Fibroblast of skin of left biceps (primary cell): ENCODE measurements around the gene HIVEP3.

Experiments used
- DNase-seq, 2 experiments: peaks; one replicate each; pipeline ENCODE4 v3.0.0-alpha.2; 2013; ENCODE audit warnings: low read depth in 2 of 2

Gene HIVEP3

DNA sequence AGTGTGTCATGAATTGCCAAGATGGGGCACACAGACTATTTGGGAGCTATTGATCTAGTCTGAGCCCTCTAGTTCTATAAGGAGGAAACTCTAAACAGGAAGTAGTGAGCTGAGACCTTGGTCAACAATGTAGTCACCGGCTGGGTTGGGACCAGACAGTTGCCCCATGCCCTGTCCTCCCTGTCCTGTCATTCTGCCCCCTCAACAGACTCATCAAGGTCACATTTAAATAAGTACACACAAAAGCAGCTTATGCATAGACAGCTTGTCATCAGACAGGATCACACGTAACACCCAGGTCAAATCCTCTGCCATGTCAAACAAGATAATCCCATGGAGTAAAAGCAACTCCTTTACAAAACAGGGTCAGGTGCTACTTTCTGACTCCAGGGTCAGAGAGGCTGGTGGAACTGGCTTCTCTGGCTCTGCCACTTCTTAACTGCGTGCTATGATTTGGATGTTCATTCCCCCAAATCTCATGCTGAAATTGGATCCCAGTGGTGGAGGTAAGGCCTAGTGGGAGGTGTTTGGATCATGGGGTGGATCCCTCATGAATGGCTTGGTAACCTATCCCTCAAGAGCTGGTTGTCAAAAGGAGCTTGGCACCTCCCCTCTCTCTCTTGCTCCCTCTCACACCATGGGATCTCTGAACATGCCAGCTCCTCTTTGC is 128.9 kb downstream of the HIVEP3 start:
- no peak for DNase-seq

DNA sequence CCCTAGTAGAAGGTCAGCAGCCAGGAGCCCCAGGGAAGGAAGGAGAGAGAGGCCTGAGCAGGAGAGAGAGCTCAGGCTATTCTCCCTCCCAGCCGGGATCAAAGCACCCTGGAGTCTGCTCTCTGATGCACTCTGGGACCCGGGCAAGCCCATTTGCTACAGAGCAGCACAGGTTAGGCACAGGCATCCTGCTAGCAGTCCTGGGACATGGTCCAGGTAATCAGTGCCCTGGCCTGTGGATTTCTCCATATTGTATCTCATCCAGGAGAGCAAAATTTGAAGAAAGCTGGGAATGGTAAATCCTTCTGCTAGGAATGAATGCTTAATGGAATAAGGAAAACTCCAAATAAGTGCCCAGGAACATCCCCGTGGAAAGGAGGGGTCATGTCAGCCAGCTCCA is 130.3 kb downstream of the HIVEP3 start:
- no peak for DNase-seq

DNA sequence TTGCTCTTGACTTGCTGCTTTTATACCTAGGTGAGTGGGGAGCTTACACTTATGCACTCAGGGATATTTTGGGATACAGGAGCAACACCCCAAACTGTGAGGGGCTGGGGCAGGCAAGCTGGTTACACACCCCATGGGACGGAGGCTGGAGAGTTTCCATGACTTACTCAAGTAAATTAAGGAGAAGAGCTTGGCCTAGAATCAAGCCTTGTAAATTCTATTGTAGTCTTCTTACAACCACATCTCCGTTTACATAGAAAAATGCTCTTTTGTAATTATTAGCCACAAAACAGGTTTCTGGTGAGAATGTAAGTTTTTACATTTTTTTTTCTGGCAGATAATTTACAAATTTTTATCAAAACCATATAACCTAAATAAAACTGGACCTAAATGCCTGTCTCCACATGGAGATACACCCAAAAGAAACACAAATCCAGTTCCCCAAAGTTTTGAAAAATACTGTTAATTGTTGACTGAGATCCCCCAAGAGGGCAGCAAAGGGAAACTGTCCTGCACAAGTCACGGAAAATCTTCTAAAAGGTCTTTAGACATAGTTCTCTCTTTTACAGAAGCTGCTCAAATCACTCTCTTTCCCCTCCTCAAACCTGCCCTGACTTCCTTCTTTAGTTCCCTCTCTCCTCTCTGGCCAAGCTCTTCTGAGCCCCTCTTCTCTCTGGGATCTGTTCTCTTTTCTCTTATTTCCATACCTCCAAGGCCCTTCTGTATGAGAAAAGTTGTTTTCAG is 134.0 kb downstream of the HIVEP3 start:
- peak in 1 of 2 experiments; percentile 47 for DNase-seq

DNA sequence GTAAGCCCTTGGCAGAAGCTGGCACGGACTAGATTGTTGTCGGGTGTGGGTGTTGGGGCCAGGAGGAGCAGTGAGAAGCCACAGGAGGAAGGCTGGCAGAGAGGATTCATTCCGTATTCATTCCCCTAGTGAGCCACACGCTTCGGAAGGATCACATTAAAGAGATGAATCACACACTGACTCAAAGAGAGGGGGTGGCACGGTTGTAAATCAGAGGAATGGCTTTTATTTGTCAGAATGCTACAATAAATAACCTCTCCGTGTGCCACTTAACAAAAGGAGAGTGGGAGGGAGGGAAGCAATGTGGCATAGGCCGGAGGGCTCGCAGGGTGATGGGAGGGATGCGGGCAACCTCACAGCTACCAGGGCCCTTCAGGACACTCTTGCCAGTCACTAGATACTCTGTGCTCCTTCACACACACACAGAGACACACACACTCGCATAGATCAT is 135.5 kb downstream of the HIVEP3 start:
- DNase-seq, result peak; percentile 56

DNA sequence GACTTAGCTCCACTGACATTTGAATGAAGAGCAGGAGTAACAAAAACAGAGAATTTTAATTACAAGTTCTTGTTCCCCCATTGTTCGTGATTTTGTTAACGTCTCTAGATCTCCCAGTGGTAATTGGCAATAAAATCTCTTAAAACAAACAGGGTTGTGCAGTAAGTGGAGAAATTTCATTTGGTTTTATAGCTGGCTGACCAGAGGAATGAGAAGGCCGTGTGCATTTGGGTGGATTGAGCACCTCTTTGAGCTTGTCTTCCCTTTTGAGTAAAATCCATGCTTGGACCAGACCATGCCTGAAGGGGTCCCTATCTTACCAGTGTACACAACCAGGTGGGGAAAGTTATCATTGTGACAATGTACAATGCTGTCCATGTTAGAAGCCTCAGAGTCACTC is 137.8 kb downstream of the HIVEP3 start:
- no peak for DNase-seq

DNA sequence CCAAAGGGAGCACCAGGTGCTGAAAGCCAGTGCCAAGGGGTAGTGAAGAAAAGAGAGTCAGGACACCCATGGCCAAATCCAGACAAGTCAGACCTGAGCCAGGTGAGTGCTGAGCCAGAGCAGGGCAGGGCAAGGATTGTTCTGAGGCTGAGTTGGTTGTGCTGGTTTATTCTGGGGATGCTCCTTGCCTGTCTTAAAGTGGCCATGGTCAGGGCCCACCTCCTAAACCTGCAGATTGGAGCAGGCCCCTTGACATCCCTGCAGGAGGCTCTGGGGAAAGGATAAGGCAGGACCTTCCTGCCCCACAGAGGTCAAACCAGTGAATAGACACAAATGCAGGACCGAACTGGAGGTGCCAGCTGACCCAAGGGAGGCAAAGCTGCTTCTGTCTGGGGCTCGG is 138.4 kb downstream of the HIVEP3 start:
- no peak for DNase-seq

DNA sequence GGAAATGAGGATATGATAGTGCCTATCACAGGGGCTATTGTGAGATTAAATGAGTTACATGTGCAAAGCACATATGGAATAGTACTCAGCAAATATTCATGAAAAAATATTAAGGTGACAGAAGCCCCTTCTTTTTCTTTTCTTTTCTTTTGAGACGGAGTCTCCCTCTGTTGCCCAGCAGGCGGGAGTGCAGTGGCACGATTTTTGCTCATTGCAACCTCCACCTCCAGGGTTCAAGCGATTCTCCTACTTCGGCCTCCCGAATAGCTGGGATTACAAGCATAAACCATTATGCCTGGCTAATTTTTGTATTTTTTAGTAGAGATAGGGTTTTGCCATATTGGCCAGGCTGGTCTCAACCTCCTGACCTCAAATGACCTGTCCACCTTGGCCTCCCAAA is 139.4 kb downstream of the HIVEP3 start:
- no peak for DNase-seq

DNA sequence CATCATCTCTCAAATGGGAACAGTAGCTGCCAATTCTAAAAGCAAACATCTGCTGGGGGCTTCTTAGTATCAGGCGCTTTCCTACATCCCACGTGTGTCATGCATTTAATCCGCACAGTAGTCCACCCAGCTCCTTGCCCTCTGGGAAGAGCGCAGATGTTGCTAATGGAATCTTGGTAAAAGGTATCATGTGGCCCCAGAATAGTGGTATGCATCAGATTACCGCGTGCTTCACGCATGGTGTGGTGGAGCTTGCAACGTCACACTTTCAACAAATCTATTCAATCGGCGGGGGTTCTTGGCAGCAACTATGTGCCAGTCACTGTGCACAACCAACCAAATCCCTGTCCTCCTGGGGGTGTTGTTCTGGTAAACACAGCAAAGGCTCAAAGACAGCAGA is 141.0 kb downstream of the HIVEP3 start:
- no peak for DNase-seq

DNA sequence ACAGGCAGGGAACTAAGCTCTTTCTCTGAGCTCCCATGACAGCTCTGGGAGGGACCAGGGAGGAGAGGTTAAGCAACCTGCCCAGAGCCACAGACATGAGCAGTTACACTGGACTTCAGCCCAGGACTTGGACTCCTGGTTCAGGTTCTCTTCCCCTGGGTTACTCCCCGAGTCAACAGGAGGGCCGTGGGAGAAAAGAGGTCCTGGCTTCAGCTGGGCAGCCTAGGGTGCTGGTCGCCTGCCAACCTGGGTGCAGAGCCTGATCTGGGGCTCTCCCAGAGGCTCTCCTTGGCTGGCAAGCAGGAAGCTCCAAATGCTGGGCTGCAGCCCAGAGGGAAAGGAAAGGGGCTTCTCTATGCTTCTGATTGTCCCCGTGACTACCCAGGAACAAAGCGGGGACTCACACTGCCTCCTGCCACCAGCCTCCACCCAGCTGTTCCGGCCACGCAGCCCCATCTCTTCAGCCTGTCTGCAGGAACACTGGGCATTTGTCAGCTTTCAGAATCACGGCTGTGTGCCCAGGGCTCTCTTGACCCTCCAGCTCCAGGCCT is 141.8 kb downstream of the HIVEP3 start:
- DNase-seq, result no peak

DNA sequence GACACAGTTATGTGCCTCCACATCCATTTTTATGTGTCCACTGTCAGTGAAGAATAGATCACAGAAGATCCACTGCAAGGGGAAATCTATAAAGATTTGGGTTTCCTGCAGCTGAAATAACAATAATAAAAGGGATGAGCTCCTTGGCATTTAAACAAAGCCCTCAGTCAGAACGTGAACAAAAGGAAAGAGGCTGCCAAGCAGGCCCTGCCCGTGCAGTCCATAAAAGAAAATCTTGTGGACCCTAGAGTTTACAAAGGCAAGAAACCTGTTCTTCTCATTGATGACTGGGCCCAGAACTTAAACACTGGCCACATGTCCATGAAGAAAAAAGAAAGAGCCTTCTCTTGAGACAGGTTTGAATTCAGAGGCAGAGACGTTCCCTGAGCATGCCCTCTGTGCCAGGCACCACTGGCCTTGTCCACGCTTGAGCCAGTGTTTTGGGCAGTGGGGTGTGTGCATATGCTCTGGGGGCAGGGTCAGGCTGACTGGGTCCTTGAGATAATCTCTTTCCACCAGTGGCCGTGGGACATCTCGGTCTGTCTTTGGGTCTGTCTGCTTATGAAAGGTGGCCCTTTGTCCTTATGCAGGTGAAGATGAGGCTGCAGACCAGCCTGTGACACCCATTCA is 142.7 kb downstream of the HIVEP3 start:
- no peak for DNase-seq

DNA sequence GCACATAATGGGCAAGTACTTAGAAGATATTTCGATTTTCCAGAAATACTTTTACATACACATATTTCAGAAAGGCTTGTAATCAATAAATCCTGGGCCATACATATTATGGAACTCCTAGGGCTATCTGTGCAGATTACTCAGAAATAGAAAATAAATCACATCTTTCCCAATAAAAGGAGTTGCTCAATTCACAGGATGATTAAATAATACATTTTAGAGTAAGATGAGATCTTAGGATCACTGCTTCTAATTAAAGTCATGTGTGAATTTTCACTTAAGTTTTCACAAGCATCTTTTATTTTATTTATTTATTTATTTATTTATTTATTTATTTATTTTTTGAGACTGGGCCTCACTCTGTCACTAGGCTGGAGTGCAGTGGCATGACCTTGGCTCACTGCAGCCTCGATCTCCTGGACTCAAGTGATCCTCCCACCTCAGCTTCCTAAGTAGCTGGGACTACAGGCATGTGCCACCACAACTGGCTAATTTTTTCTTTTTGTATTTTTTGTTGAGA is 144.2 kb downstream of the HIVEP3 start:
- peak in 1 of 2 experiments; percentile 44 for DNase-seq

DNA sequence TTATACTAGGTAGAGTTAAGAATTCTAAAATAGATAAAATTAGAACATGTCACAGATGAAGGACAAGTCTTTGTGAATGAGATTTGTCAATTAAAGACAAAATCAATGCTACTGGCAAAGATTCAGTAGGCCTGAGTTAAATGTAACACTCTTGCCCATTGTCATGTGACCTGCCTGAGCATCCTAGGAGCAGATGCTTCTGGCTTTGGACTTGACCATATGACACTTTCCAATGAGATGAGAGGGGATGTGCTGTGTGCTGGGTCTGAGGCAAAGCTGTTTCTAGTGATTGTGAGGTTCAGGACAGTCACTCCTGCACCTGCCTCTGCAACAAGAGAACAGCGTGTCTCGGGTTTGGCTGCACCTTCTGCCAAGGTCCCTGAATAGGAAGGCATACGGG is 144.9 kb downstream of the HIVEP3 start:
- DNase-seq, result no peak

DNA sequence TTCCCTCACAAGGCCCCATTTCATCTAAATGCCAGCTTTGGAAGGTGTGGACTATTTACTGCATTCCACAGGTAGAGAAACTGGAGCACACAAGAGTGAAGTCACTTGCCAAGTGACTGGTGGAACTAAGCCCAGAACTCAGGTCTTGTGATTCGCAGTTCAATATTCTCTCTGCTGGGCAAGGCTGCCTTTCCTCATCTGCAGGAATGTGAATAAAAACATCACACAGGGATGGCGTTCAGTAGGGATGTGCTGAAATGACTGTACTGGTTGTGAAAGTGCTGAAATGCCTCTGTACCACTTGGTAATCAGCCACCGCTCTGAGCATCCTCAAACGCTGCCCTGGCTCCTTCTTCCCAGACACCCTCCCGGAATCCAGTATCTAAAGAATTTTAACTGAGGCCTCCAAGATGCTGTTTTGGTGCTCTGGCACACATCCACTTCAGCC is 145.6 kb downstream of the HIVEP3 start:
- peak; percentile 90 to 91 for DNase-seq

DNA sequence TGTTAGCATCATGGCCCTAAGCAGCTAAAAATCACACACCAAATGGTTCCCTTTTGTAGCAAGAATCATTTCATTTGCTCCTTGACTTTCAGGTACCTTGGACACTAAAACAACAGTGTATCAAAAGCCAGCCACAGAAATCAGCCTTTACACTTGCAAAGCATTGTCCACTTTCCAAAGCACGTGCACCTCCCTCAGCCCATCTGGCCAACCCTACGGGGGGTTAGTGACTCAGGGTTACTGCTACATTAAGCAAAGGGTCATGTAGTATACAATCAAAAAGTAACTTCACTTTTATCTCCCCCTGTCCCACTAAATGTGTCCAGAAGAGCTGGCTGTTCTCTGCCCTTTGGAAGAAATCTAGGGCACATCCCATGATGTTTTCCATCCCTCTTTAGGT is 149.7 kb downstream of the HIVEP3 start:
- no peak for DNase-seq

DNA sequence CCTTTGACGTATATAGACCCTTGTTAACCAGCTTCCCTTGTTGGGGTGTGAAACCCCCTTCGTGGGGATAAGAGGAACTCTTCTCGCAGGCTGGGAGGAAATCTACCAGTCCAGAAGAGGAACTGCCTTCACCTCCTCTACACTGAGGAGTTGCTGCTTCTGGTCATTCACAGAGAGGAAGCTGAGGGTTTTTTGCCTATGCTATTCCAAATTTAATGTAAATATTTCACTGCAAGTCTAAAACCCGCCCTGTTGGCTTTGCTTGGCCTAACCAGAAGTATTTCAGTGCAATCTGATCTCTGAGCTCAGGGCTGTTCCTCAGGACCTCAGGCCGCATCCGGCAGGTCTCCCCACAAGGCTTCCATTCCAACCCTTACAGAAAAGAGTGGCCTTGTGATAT is 150.1 kb downstream of the HIVEP3 start:
- DNase-seq, result no peak

DNA sequence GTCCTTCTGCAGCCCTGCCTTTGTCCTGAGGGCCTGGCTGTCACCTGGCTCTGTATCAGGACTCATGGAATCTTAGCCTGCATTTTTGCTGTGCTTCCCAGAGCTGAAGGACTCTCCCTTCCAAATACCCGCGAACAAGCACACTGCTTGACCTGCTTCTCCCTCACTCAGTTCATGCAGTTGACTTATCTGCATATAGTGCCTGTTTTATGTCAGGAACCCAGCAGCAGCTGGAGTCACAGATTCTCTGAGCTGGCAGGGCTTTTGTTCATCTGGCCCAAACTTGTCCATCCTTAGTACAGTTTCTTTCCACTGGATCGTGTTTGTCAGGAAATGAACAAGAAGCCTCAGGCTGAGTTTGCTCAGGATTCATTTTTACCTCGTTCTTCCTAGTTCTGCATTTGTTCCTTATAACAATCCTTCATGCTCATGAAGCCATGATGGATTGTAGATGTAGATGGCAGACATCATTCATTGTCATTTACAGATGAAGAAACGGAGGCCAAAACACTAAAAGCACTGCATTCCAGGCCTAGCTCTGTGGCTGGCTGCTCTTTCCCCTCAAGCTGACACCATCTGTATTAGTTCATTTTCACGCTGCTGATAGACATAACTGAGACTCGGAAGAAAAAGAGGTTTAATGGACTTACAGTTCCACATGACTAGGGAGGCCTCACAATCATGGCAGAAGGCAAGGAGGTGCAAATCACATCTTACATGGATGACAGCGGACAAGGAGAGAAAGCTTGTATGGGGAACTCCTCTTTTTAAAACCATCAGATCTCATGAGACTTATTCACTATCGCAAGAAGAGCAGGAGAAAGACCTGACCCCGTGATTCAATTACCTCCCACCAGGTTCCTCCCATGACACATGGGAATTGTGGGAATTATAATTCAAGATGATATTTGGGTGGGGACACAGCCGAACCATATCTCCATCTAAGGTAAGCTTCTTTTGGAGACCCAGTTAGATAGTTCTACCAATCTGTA is 150.9 kb downstream of the HIVEP3 start:
- no peak for DNase-seq

DNA sequence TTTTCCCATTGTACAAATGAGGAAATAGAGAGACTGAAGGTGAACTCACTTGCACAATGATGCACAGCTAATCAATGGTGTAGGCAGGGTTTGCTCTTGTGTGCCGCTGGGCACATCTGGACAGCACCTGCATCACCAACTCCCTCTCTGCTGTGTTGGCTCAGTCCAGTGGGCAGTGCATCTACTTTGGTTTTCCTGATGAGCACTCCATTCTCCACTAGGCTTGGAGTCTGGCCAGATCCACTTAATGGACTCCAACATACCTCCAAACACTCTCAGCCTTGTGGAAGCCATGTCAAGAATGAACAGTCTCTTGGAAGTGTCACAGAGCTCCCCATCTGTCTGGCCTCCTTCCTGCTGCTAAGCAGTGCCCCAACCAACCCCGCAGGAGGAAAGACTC is 152.2 kb downstream of the HIVEP3 start:
- DNase-seq, result no peak

DNA sequence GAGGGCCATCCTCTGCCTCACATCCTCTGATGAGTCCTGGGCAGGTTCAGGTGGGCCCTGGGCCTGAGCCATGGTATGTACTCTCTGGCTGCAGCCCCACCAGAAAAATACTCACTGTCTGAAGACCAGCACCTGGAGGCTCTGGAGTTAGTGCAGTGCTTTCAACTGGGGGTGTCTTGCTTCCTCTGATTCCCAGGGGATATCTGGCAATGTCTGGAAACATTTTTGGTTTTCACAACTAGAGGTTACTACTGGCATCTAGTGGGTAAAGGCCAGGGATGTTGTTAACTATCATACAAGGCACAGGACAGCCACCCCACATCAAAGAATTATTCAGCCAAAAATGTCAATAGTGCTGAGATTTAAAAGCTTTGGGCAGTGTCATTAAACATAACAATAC is 152.7 kb downstream of the HIVEP3 start:
- DNase-seq, result no peak

DNA sequence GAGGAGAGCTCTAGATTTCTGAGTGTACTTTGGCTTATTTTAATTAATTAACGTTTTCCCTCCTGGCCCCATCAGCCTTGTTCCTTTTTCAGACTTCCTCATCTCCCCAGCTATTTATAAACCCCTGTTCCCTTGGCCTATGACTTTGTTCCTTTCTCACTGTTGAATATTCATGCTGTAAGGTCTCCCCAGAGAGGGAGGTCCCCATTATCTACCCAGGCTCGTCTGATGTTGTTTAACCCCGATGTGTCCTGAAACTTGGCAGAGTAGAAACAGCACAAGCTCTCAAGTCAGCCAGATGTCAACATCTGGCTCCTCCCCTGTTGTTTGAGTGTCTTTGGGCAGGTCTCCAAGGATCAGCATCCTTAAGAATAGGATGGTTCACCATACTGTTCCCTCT is 153.6 kb downstream of the HIVEP3 start:
- no peak for DNase-seq

DNA sequence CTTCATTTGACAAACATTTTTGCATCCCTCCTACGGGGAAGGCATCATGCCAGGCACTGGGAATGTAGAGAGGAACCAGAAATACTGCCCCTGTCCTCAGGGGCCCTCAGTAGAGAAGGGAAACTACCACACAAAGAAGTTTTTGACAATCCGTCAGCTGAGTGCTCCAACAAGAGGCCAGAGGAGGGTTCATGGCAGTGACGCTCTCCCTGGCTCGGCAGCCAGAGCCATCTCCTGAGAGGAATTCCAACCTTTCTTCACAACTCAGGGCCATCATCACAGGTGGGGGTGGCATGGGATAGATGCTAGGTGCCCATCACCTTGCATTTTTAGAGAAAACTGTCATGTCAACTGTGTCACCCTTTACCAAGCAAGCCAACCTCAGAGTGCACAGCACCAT is 154.1 kb downstream of the HIVEP3 start:
- no peak for DNase-seq

DNA sequence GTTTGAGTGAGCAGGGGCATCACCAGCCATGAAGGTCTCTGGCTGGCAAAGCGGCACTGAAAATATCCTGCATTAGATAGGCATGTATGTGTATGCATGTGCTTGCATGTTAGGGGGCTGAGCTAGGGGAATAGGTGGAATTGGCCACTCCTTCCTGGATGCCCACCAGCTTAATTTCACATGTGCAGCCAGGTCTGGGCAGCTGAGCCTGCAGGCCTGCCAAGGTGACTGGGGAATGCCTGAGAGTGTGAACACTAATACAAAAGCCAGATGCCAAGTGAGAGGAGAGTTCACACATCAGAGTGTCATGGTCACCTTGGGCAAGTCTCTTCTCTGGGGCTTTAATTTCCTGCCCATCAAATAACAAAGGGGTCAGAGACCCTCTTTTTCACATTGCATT is 155.9 kb downstream of the HIVEP3 start:
- no peak for DNase-seq
